Lower lobe of right lung (tissue), 2 donors: ENCODE data around the gene TFCP2L1. TPM values are rescaled to one million over a fixed set of nuclear protein-coding genes. Genes with fewer than 3 reads are reported as not detected.

Source experiments
- ATAC-seq, 2 donors: fragments of 200-7000 bp; cut with Tn5 transposase; one replicate each; pipeline ENCODE4 v1.9.1; 2020 to 2022; ENCODE audit warnings: mild to moderate bottlenecking in 2 of 2, moderate library complexity in 2 of 2
- DNase-seq: peaks from one replicate; pipeline ENCODE4 v3.0.0-alpha.2; 2020
- H3K27ac ChIP-seq: fragments of 200-600 bp; one replicate; pipeline ENCODE4 v1.8.0; 2022
- H3K27me3 ChIP-seq: fragments of 200-600 bp; one replicate; pipeline ENCODE4 v1.8.0; 2022; ENCODE audit warnings: low read depth
- H3K36me3 ChIP-seq: fragments of 200-600 bp; one replicate; pipeline ENCODE4 v1.8.0; 2022; ENCODE audit warnings: mild to moderate bottlenecking
- H3K4me1 ChIP-seq: fragments of 200-600 bp; one replicate; pipeline ENCODE4 v1.8.0; 2022
- H3K4me3 ChIP-seq: fragments of 200-600 bp; one replicate; pipeline ENCODE4 v1.8.0; 2022; ENCODE audit warnings: mild to moderate bottlenecking
- H3K9me3 ChIP-seq: fragments of 200-600 bp; one replicate; pipeline ENCODE4 v1.8.0; 2022
- intact Hi-C: fragments of 100-400 bp; cut with DNase I; formaldehyde crosslinking; loops from one replicate; pipeline ENCODE4 v1.11.0; 2022
- total RNA-seq: library from RNA; stranded (reverse); fragmentation: NEBNext Ultra II Directional; extraction: Animal tissue kit (Norgen Biotek cat#: 25700); gene quantifications from one replicate; pipeline ENCODE4 v1.2.1, GENCODE V29; 2021
- TF ChIP-seq, protein P1 (sequence below): fragments of 200-600 bp; IDR thresholded peaks from one replicate; pipeline ENCODE4 v1.8.0; 2022; ENCODE audit warnings: antibody characterized with exemption, mild to moderate bottlenecking
- donor health status: DM: no; HTN: yes; CAD: no; lungs with severe emphysema.

TFCP2L1 gene
- total RNA-seq, 1 donor from 2014 or later, result 19.2 TPM

DNA sequence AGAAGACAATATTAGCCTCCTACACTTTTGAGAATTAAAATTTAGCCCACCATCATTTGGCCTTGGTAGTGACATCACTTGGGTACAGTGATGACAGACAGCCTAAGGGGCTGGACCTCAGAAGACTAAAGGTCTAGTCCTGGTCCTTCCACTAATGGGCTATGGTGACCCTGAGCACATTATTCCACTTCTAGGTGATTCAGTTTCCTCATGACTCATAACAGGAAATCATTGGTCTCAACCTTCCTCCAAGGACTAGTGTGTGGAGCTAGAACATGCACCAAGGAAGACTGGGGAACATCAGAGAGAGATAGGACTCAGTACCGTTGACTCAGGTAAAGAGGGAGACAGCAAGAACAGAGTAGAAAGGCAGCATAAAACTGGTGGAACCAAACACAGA lies 64.0 kb downstream of the TFCP2L1 start:
- Histone ChIP-seq H3K27ac (no peak overlapping the region), H3K4me3 (no peak overlapping the region), H3K9me3 (no peaks in the 10 kb centered on the region), H3K4me1 (no peaks in the 10 kb centered on the region), H3K27me3 (peaks cover 11% of the 10 kb centered on the region), H3K36me3 (peaks cover 18% of the 10 kb centered on the region)
- TF ChIP-seq, protein P1, sequence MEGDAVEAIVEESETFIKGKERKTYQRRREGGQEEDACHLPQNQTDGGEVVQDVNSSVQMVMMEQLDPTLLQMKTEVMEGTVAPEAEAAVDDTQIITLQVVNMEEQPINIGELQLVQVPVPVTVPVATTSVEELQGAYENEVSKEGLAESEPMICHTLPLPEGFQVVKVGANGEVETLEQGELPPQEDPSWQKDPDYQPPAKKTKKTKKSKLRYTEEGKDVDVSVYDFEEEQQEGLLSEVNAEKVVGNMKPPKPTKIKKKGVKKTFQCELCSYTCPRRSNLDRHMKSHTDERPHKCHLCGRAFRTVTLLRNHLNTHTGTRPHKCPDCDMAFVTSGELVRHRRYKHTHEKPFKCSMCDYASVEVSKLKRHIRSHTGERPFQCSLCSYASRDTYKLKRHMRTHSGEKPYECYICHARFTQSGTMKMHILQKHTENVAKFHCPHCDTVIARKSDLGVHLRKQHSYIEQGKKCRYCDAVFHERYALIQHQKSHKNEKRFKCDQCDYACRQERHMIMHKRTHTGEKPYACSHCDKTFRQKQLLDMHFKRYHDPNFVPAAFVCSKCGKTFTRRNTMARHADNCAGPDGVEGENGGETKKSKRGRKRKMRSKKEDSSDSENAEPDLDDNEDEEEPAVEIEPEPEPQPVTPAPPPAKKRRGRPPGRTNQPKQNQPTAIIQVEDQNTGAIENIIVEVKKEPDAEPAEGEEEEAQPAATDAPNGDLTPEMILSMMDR, result no peak
- intact Hi-C loops, result no loop called here
- DNase-seq (no peak), ATAC-seq (peak in 1 of 2 donors; percentile 38)

DNA sequence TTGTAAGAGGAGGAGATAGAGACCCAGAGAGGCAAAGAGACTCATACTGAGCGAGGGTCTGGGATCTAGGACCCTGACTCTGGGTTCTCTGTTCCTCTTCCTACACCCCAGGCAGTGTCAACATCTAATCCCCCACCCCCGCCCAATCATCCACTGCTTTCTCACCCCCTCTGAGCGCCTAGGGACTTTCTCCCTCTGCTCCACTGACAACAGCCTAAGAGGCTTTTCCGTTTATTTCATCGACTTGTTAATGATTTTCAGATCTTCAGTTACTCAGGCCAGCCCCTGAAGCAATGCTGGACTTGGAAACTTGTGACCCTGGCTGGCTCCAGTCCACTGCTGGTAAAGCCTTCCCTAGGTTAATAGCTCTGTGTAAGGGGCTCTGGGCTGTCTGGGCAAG lies 65.1 kb downstream of the TFCP2L1 start:
- no peaks in the 10 kb centered on the region for H3K9me3 ChIP-seq
- H3K36me3 ChIP-seq, result peaks cover 18% of the 10 kb centered on the region
- peaks cover 11% of the 10 kb centered on the region for H3K27me3 ChIP-seq
- DNase-seq (no peak), ATAC-seq (no peak)
- no peak overlapping the region for H3K27ac ChIP-seq
- no peaks in the 10 kb centered on the region for H3K4me1 ChIP-seq
- TF ChIP-seq, protein P1, result no peak
- no peak overlapping the region for H3K4me3 ChIP-seq
- intact Hi-C loops, result no loop called here

DNA sequence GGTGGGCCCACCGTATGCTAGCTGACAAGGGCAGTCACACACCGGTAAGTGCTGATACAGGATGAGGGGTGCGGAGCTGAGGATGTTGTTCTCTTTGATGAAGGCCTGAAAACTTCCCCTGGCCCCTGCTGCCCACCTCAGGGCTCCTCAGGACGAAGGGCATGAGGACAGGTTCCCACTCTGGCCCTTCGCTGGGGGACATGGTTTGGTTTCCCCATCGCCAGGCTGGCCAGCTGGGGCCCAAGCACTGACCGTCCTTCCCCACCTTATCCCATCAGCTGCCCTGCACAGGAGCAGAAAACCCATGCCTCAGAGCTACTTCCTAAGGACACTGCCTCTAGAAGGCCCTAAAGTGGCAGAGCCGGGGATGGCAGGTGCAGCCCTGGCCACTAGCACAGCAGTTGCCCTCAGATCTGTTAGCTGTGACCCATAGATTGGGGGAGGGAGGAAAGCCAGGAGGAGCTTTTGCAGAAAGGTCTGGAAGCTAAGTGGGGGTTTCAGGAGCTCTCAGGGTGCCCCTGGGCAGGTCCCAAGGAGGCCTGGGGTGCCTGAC lies 66.5 kb downstream of the TFCP2L1 start:
- H3K4me3 ChIP-seq, result no peak overlapping the region
- intact Hi-C loops, result no loop called here
- H3K27ac ChIP-seq, result no peak overlapping the region
- H3K9me3 ChIP-seq, result no peaks in the 10 kb centered on the region
- peaks cover 15% of the 10 kb centered on the region for H3K36me3 ChIP-seq
- peaks cover 7% of the 10 kb centered on the region for H3K27me3 ChIP-seq
- no peaks in the 10 kb centered on the region for H3K4me1 ChIP-seq
- DNase-seq, result peak; percentile 17
- ATAC-seq, result no peak
- TF ChIP-seq, protein P1, result no peak

DNA sequence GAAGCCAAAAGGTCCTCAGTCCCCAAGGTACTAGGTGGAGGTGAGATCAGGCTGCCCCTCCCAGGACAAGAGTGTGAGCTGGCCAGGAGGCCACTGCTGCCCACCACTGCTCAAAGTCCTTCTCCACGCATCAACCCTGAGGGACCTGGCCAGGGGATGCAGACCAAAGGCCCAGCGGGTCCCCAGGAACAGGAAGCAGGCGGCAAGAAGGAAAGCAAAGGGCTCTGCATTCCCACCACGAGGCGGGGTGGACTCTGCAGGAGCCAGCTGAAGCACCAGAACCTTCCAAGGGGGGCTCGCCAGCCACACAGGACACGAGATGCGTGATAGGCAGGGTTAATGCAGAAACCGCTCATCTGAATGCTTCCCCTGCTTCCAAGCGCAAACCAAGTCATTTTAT lies 67.4 kb downstream of the TFCP2L1 start:
- no peak overlapping the region for H3K27ac ChIP-seq
- intact Hi-C loops, result no loop called here
- H3K4me1 ChIP-seq, result no peaks in the 10 kb centered on the region

DNA sequence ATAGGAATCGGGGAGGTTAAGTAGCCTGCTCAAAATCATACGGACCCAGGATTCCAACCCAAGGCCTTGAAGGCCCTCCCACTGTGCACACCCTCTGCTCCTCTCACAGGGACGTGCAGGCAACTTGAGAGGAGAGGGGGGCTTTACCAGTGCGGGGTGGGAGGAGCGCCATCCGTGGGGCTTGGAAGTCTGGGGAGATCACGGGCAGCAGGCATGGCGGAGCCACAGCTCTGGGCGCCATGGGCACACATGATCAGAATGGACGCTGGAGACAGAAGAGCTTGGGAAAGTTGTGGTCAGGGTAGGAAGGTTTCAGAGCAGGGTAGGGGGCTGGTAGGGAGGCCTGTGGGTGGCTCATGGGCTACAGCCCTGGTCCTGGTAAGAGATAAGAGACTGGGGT lies 70.7 kb downstream of the TFCP2L1 start:
- intact Hi-C loops, result no loop called here

More for the DNA sequence above, 67.4 kb downstream of the TFCP2L1 start:
- Histone ChIP-seq H3K36me3 (peaks cover 7% of the 10 kb centered on the region), H3K9me3 (no peaks in the 10 kb centered on the region), H3K27me3 (peaks cover 7% of the 10 kb centered on the region), H3K4me3 (no peak overlapping the region)
- DNase-seq, result peak; percentile 33
- ATAC-seq, result no peak
- TF ChIP-seq, protein P1, result no peak

More for the DNA sequence above, 70.7 kb downstream of the TFCP2L1 start:
- Histone ChIP-seq H3K27me3 (peaks cover 7% of the 10 kb centered on the region), H3K4me3 (no peak overlapping the region), H3K27ac (no peak overlapping the region), H3K4me1 (peaks cover 9% of the 10 kb centered on the region), H3K36me3 (no peaks in the 10 kb centered on the region), H3K9me3 (no peaks in the 10 kb centered on the region)
- peak; percentile 28 for DNase-seq
- TF ChIP-seq, protein P1, result no peak
- no peak for ATAC-seq
